GM19099 (cell line): ENCODE measurements around the gene EEFSEC.

ENCODE experiments used
- POLR2A ChIP-seq: IDR thresholded peaks from 3 replicates; pipeline ENCODE4 v1.6.1; 2011; ENCODE audit warnings: low read depth; ENCODE audit not compliant: insufficient read length; ENCODE audit errors: extremely low read depth

The EEFSEC gene

GRCh38 chr3:128415200-128415772 is 262.0 kb downstream of the EEFSEC start:
- TF ChIP-seq POLR2A = no peak

- no peak for TF ChIP-seq POLR2A
These were observed 262.7 kb downstream of the EEFSEC start for GRCh38 chr3:128415773-128416577.

- no peak for TF ChIP-seq POLR2A
These were observed 263.4 kb downstream of the EEFSEC start for GRCh38 chr3:128416578-128417211.

GRCh38 chr3:128418900-128419299 is 265.6 kb downstream of the EEFSEC start:
- no peak for TF ChIP-seq POLR2A

GRCh38 chr3:128419311-128419710 is 266.0 kb downstream of the EEFSEC start:
- no peak for TF ChIP-seq POLR2A

GRCh38 chr3:128420289-128420688 is 267.0 kb downstream of the EEFSEC start:
- no peak for TF ChIP-seq POLR2A

GRCh38 chr3:128420720-128421438 is 267.6 kb downstream of the EEFSEC start:
- TF ChIP-seq POLR2A = no peak

- TF ChIP-seq POLR2A = no peak
These were observed 268.2 kb downstream of the EEFSEC start for GRCh38 chr3:128421439-128421836.

GRCh38 chr3:128421966-128422365 is 268.7 kb downstream of the EEFSEC start:
- no peak for TF ChIP-seq POLR2A

GRCh38 chr3:128422762-128423524 is 269.7 kb downstream of the EEFSEC start:
- no peak for TF ChIP-seq POLR2A

- TF ChIP-seq POLR2A = no peak
These were observed 270.4 kb downstream of the EEFSEC start for GRCh38 chr3:128423525-128424147.

- TF ChIP-seq POLR2A = no peak
These were observed 271.3 kb downstream of the EEFSEC start for GRCh38 chr3:128424508-128425069.

- TF ChIP-seq POLR2A = no peak
These were observed 272.0 kb downstream of the EEFSEC start for GRCh38 chr3:128425142-128425845.
